ENCODE measurements around the gene PDXDC1.
"Not testable (repeated sequence)": the region's sequence is repeated elsewhere in the genome, so short reads cannot be mapped to it uniquely, and the experiment has no call there.

PDXDC1 gene

GRCh38 chr16:14965328-14965727 is 9.5 kb upstream of the PDXDC1 start:
- Mint-ChIP-seq H3K4me1 (no peaks in the 10 kb centered on the region), H3K4me3 (no peak overlapping the region), H3K27me3 (ENCODE audit: low read depth) (peaks cover 30% of the 10 kb centered on the region), H3K36me3 (ENCODE audit: low read depth) (no peaks in the 10 kb centered on the region), H3K9me3 (peaks cover 6% of the 10 kb centered on the region), H3K27ac (no peak overlapping the region)
- TF ChIP-seq CTCF (IDR thresholded peaks at IDR 0.05; ENCODE audit: unreplicated experiment in 3 of 3), result no peak

GRCh38 chr16:14969795-14970194 is 5.0 kb upstream of the PDXDC1 start:
- H3K27me3 Mint-ChIP-seq (ENCODE audit: low read depth), result peaks cover 19% of the 10 kb centered on the region
- not testable (repeated sequence) for H3K36me3 Mint-ChIP-seq (ENCODE audit: low read depth); H3K27ac Mint-ChIP-seq; H3K4me3 Mint-ChIP-seq; H3K4me1 Mint-ChIP-seq; H3K9me3 Mint-ChIP-seq

GRCh38 chr16:14971621-14972228 is 3.1 kb upstream of the PDXDC1 start:
- H3K4me1 Mint-ChIP-seq; H3K36me3 Mint-ChIP-seq (ENCODE audit: low read depth); H3K9me3 Mint-ChIP-seq: not testable (repeated sequence)
- Mint-ChIP-seq H3K4me3 (peak overlapping the region; percentile 41 to 69 (median 65)), H3K27ac (peak overlapping the region in 1 of 3 experiments; percentile 7), H3K27me3 (ENCODE audit: low read depth) (peaks cover 11% of the 10 kb centered on the region)

GRCh38 chr16:14973785-14974322 is 972 bp upstream of the PDXDC1 start:
- H3K36me3 Mint-ChIP-seq (ENCODE audit: low read depth); H3K27me3 Mint-ChIP-seq (ENCODE audit: low read depth); H3K9me3 Mint-ChIP-seq: not testable (repeated sequence)
- Mint-ChIP-seq H3K27ac (peak overlapping the region; percentile 61 to 82 (median 65)), H3K4me3 (peak overlapping the region; percentile 83 to 93 (median 91)), H3K4me1 (peaks cover 15% of the 10 kb centered on the region)

- H3K36me3 Mint-ChIP-seq (ENCODE audit: low read depth); H3K27me3 Mint-ChIP-seq (ENCODE audit: low read depth); H3K9me3 Mint-ChIP-seq: not testable (repeated sequence)
- Mint-ChIP-seq H3K4me3 (peak overlapping the region; percentile 91 to 96 (median 93)), H3K27ac (peak overlapping the region; percentile 82 to 94 (median 85)), H3K4me1 (peaks cover 15% of the 10 kb centered on the region)
Measured at GRCh38 chr16:14974331-14974655, 533 bp upstream of the PDXDC1 start.

GRCh38 chr16:14975418-14976194 is 780 bp downstream of the PDXDC1 start:
- peak overlapping the region; percentile 91 to 96 (median 93) for H3K4me3 Mint-ChIP-seq
- not testable (repeated sequence) for H3K27me3 Mint-ChIP-seq (ENCODE audit: low read depth); H3K36me3 Mint-ChIP-seq (ENCODE audit: low read depth); H3K9me3 Mint-ChIP-seq
- H3K27ac Mint-ChIP-seq, result peak overlapping the region; percentile 77 to 89 (median 89)
- peaks cover 22% of the 10 kb centered on the region for H3K4me1 Mint-ChIP-seq

GRCh38 chr16:14976971-14977736 is 2.3 kb downstream of the PDXDC1 start:
- not testable (repeated sequence) for H3K9me3 Mint-ChIP-seq; H3K36me3 Mint-ChIP-seq (ENCODE audit: low read depth); H3K27me3 Mint-ChIP-seq (ENCODE audit: low read depth)
- Mint-ChIP-seq H3K4me3 (peak overlapping the region; percentile 89 to 94 (median 93)), H3K4me1 (peaks cover 27% of the 10 kb centered on the region), H3K27ac (peak overlapping the region; percentile 63 to 89 (median 77))

- Mint-ChIP-seq H3K4me3 (peak overlapping the region in 2 of 3 experiments; percentile 27 to 58), H3K4me1 (peaks cover 27% of the 10 kb centered on the region), H3K27ac (peak overlapping the region in 2 of 3 experiments; percentile 42 to 92)
- H3K36me3 Mint-ChIP-seq (ENCODE audit: low read depth); H3K27me3 Mint-ChIP-seq (ENCODE audit: low read depth); H3K9me3 Mint-ChIP-seq: not testable (repeated sequence)
Measured at GRCh38 chr16:14978281-14978680, 3.5 kb downstream of the PDXDC1 start.

- not testable (repeated sequence) for H3K9me3 Mint-ChIP-seq; H3K36me3 Mint-ChIP-seq (ENCODE audit: low read depth); H3K27me3 Mint-ChIP-seq (ENCODE audit: low read depth)
- Mint-ChIP-seq H3K4me3 (peak overlapping the region in 2 of 3 experiments; percentile 26 to 31), H3K4me1 (peaks cover 27% of the 10 kb centered on the region), H3K27ac (peak overlapping the region in 2 of 3 experiments; percentile 42 to 92)
Measured at GRCh38 chr16:14978908-14979307, 4.1 kb downstream of the PDXDC1 start.

GRCh38 chr16:14981234-14981633 is 6.4 kb downstream of the PDXDC1 start:
- H3K27me3 Mint-ChIP-seq (ENCODE audit: low read depth); H3K9me3 Mint-ChIP-seq; H3K4me3 Mint-ChIP-seq: not testable (repeated sequence)
- Mint-ChIP-seq H3K27ac (peak overlapping the region in 2 of 3 experiments; percentile 45 to 67), H3K4me1 (peaks cover 25% of the 10 kb centered on the region), H3K36me3 (ENCODE audit: low read depth) (peaks cover 18% of the 10 kb centered on the region)

- peaks cover 29% of the 10 kb centered on the region for H3K36me3 Mint-ChIP-seq (ENCODE audit: low read depth)
- H3K4me3 Mint-ChIP-seq; H3K27ac Mint-ChIP-seq; H3K9me3 Mint-ChIP-seq; H3K27me3 Mint-ChIP-seq (ENCODE audit: low read depth): not testable (repeated sequence)
- peaks cover 13% of the 10 kb centered on the region for H3K4me1 Mint-ChIP-seq
Measured at GRCh38 chr16:14982521-14982920, 7.7 kb downstream of the PDXDC1 start.

- not testable (repeated sequence) for H3K4me1 Mint-ChIP-seq; H3K4me3 Mint-ChIP-seq; H3K9me3 Mint-ChIP-seq; H3K27me3 Mint-ChIP-seq (ENCODE audit: low read depth)
- H3K36me3 Mint-ChIP-seq (ENCODE audit: low read depth), result peaks cover 72% of the 10 kb centered on the region
- H3K27ac Mint-ChIP-seq, result peak overlapping the region in 2 of 3 experiments; percentile 1 to 45
Measured at GRCh38 chr16:14988092-14988491, 13.3 kb downstream of the PDXDC1 start.

- Mint-ChIP-seq H3K36me3 (ENCODE audit: low read depth) (peaks cover 75% of the 10 kb centered on the region), H3K9me3 (peaks cover 12% of the 10 kb centered on the region)
- not testable (repeated sequence) for H3K27me3 Mint-ChIP-seq (ENCODE audit: low read depth); H3K4me1 Mint-ChIP-seq; H3K4me3 Mint-ChIP-seq; H3K27ac Mint-ChIP-seq
Measured at GRCh38 chr16:14988661-14989191, 13.9 kb downstream of the PDXDC1 start.
